ENCODE measurements around the gene OGFOD3.
"Not testable (repeated sequence)": the region's sequence is repeated elsewhere in the genome, so short reads cannot be mapped to it uniquely, and the experiment has no call there.

The OGFOD3 gene

GRCh38 chr17:82384730-82385481, 33.5 kb downstream of the OGFOD3 start:
- Histone ChIP-seq H3K27ac (ENCODE audit: low read depth, low read length) (no peak overlapping the region), H3K27me3 (ENCODE audit: control insufficient read depth, insufficient read depth, low read length) (no peaks in the 10 kb centered on the region; the same call in 1 of the 2 replicates), H3K36me3 (ENCODE audit: control insufficient read depth, insufficient read depth, low read length) (no peaks in the 10 kb centered on the region), H3K9ac (ENCODE audit: low read length) (no peak overlapping the region), H3K4me1 (ENCODE audit: control insufficient read depth, insufficient read depth, low read length) (peaks cover 15% of the 10 kb centered on the region), H3K4me3 (ENCODE audit: low read depth, low read length) (no peak overlapping the region), H3K9me3 (ENCODE audit: control insufficient read depth, insufficient read depth, low read depth, low read length) (no peaks in the 10 kb centered on the region)

GRCh38 chr17:82384051-82384729, 34.2 kb downstream of the OGFOD3 start:
- H3K27ac ChIP-seq (ENCODE audit: low read depth, low read length) = no peak overlapping the region
- H3K9ac ChIP-seq (ENCODE audit: low read length) = no peak overlapping the region

GRCh38 chr17:82383411-82383810, 35.0 kb downstream of the OGFOD3 start:
- no peaks in the 10 kb centered on the region for H3K36me3 ChIP-seq (ENCODE audit: control insufficient read depth, insufficient read depth, low read length)
- peaks cover 15% of the 10 kb centered on the region for H3K4me1 ChIP-seq (ENCODE audit: control insufficient read depth, insufficient read depth, low read length)
- no peak overlapping the region for H3K9ac ChIP-seq (ENCODE audit: low read length)
- H3K4me3 ChIP-seq (ENCODE audit: low read depth, low read length) = no peak overlapping the region
- no peak overlapping the region for H3K27ac ChIP-seq (ENCODE audit: low read depth, low read length)
- H3K27me3 ChIP-seq (ENCODE audit: control insufficient read depth, insufficient read depth, low read length) = no peaks in the 10 kb centered on the region; the same call in 1 of the 2 replicates
- H3K9me3 ChIP-seq (ENCODE audit: control insufficient read depth, insufficient read depth, low read depth, low read length) = no peaks in the 10 kb centered on the region

More at GRCh38 chr17:82384051-82384729, 34.2 kb downstream of the OGFOD3 start:
- Histone ChIP-seq H3K4me1 (ENCODE audit: control insufficient read depth, insufficient read depth, low read length) (peaks cover 15% of the 10 kb centered on the region), H3K9me3 (ENCODE audit: control insufficient read depth, insufficient read depth, low read depth, low read length) (no peaks in the 10 kb centered on the region), H3K27me3 (ENCODE audit: control insufficient read depth, insufficient read depth, low read length) (no peaks in the 10 kb centered on the region; the same call in 1 of the 2 replicates), H3K36me3 (ENCODE audit: control insufficient read depth, insufficient read depth, low read length) (no peaks in the 10 kb centered on the region), H3K4me3 (ENCODE audit: low read depth, low read length) (no peak overlapping the region)

- Histone ChIP-seq H3K4me3 (ENCODE audit: low read depth, low read length) (no peak overlapping the region), H3K9me3 (ENCODE audit: control insufficient read depth, insufficient read depth, low read depth, low read length) (no peaks in the 10 kb centered on the region), H3K27ac (ENCODE audit: low read depth, low read length) (no peak overlapping the region), H3K9ac (ENCODE audit: low read length) (no peak overlapping the region), H3K27me3 (ENCODE audit: control insufficient read depth, insufficient read depth, low read length) (peaks cover 4% of the 10 kb centered on the region; the same call in 1 of the 2 replicates), H3K36me3 (ENCODE audit: control insufficient read depth, insufficient read depth, low read length) (no peaks in the 10 kb centered on the region), H3K4me1 (ENCODE audit: control insufficient read depth, insufficient read depth, low read length) (peaks cover 15% of the 10 kb centered on the region)
These were observed 35.5 kb downstream of the OGFOD3 start for GRCh38 chr17:82382933-82383255.

- H3K4me3 ChIP-seq (ENCODE audit: low read depth, low read length); H3K9me3 ChIP-seq (ENCODE audit: control insufficient read depth, insufficient read depth, low read depth, low read length); H3K27me3 ChIP-seq (ENCODE audit: control insufficient read depth, insufficient read depth, low read length); H3K36me3 ChIP-seq (ENCODE audit: control insufficient read depth, insufficient read depth, low read length); H3K27ac ChIP-seq (ENCODE audit: low read depth, low read length); H3K9ac ChIP-seq (ENCODE audit: low read length): not testable (repeated sequence)
- peaks cover 15% of the 10 kb centered on the region for H3K4me1 ChIP-seq (ENCODE audit: control insufficient read depth, insufficient read depth, low read length)
These were observed 36.0 kb downstream of the OGFOD3 start for GRCh38 chr17:82382220-82382932.

GRCh38 chr17:82381703-82382009, 36.7 kb downstream of the OGFOD3 start:
- peaks cover 15% of the 10 kb centered on the region for H3K4me1 ChIP-seq (ENCODE audit: control insufficient read depth, insufficient read depth, low read length)
- not testable (repeated sequence) for H3K9ac ChIP-seq (ENCODE audit: low read length); H3K27ac ChIP-seq (ENCODE audit: low read depth, low read length); H3K9me3 ChIP-seq (ENCODE audit: control insufficient read depth, insufficient read depth, low read depth, low read length); H3K36me3 ChIP-seq (ENCODE audit: control insufficient read depth, insufficient read depth, low read length); H3K27me3 ChIP-seq (ENCODE audit: control insufficient read depth, insufficient read depth, low read length); H3K4me3 ChIP-seq (ENCODE audit: low read depth, low read length)

GRCh38 chr17:82380860-82381702, 37.3 kb downstream of the OGFOD3 start:
- no peak overlapping the region for H3K4me3 ChIP-seq (ENCODE audit: low read depth, low read length)
- H3K27me3 ChIP-seq (ENCODE audit: control insufficient read depth, insufficient read depth, low read length) = peaks cover 4% of the 10 kb centered on the region; the same call in 1 of the 2 replicates
- peaks cover 15% of the 10 kb centered on the region for H3K4me1 ChIP-seq (ENCODE audit: control insufficient read depth, insufficient read depth, low read length)
- no peaks in the 10 kb centered on the region for H3K36me3 ChIP-seq (ENCODE audit: control insufficient read depth, insufficient read depth, low read length)
- no peak overlapping the region for H3K27ac ChIP-seq (ENCODE audit: low read depth, low read length)
- no peak overlapping the region for H3K9ac ChIP-seq (ENCODE audit: low read length)
- H3K9me3 ChIP-seq (ENCODE audit: control insufficient read depth, insufficient read depth, low read depth, low read length) = no peaks in the 10 kb centered on the region

GRCh38 chr17:82378741-82379021, 39.7 kb downstream of the OGFOD3 start:
- H3K9ac ChIP-seq (ENCODE audit: low read length) = no peak overlapping the region
- peaks cover 24% of the 10 kb centered on the region for H3K27me3 ChIP-seq (ENCODE audit: control insufficient read depth, insufficient read depth, low read length)
- no peak overlapping the region for H3K27ac ChIP-seq (ENCODE audit: low read depth, low read length)
- H3K9me3 ChIP-seq (ENCODE audit: control insufficient read depth, insufficient read depth, low read depth, low read length) = no peaks in the 10 kb centered on the region
- H3K36me3 ChIP-seq (ENCODE audit: control insufficient read depth, insufficient read depth, low read length) = no peaks in the 10 kb centered on the region
- H3K4me1 ChIP-seq (ENCODE audit: control insufficient read depth, insufficient read depth, low read length) = no peaks in the 10 kb centered on the region
- no peak overlapping the region for H3K4me3 ChIP-seq (ENCODE audit: low read depth, low read length)

- Histone ChIP-seq H3K27ac (ENCODE audit: low read depth, low read length) (no peak overlapping the region), H3K36me3 (ENCODE audit: control insufficient read depth, insufficient read depth, low read length) (no peaks in the 10 kb centered on the region), H3K9ac (ENCODE audit: low read length) (no peak overlapping the region), H3K4me1 (ENCODE audit: control insufficient read depth, insufficient read depth, low read length) (no peaks in the 10 kb centered on the region), H3K9me3 (ENCODE audit: control insufficient read depth, insufficient read depth, low read depth, low read length) (no peaks in the 10 kb centered on the region), H3K27me3 (ENCODE audit: control insufficient read depth, insufficient read depth, low read length) (peaks cover 28% of the 10 kb centered on the region), H3K4me3 (ENCODE audit: low read depth, low read length) (no peak overlapping the region)
These were observed 40.3 kb downstream of the OGFOD3 start for GRCh38 chr17:82377924-82378740.

GRCh38 chr17:82377294-82377693, 41.1 kb downstream of the OGFOD3 start:
- not testable (repeated sequence) for H3K9me3 ChIP-seq (ENCODE audit: control insufficient read depth, insufficient read depth, low read depth, low read length); H3K4me1 ChIP-seq (ENCODE audit: control insufficient read depth, insufficient read depth, low read length); H3K9ac ChIP-seq (ENCODE audit: low read length); H3K4me3 ChIP-seq (ENCODE audit: low read depth, low read length); H3K27ac ChIP-seq (ENCODE audit: low read depth, low read length); H3K36me3 ChIP-seq (ENCODE audit: control insufficient read depth, insufficient read depth, low read length)
- peaks cover 35% of the 10 kb centered on the region for H3K27me3 ChIP-seq (ENCODE audit: control insufficient read depth, insufficient read depth, low read length)

Measured in HUES6 (cell line).